NT2/D1 (cell line): ENCODE data around the gene MBOAT2.
"Not testable (repeated sequence)": the region's sequence is repeated elsewhere in the genome, so short reads cannot be mapped to it uniquely, and the experiment has no call there.

Experiments
- SUZ12 ChIP-seq: IDR thresholded peaks from 2 replicates; pipeline ENCODE4 v1.6.1; 2011; ENCODE audit not compliant: insufficient read length, insufficient read depth; ENCODE audit errors: extremely low read depth
- YY1 ChIP-seq: IDR thresholded peaks from 2 replicates; pipeline ENCODE4 v1.6.1; 2011; ENCODE audit not compliant: insufficient read length, insufficient read depth

DNA sequence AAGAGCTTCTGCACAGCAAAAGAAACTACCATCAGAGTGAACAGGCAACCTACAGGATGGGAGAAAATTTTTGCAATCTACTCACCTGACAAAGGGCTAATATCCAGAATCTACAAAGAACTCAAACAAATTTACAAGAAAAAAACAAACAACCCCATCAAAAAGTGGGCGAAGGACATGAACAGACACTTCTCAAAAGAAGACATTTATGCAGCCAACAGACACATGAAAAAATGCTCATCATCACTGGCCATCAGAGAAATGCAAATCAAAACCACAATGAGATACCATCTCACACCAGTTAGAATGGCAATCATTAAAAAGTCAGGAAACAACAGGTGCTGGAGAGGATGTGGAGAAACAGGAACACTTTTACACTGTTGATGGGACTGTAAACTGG is 30.9 kb downstream of the MBOAT2 start:
- TF ChIP-seq YY1, SUZ12: not testable (repeated sequence)
